ENCODE measurements around the gene OR1D2. TPM values are rescaled to one million over a fixed set of nuclear protein-coding genes. Genes with fewer than 3 reads are reported as not detected.
"Not testable (repeated sequence)": the region's sequence is repeated elsewhere in the genome, so short reads cannot be mapped to it uniquely, and the experiment has no call there.

The OR1D2 gene, protein sequence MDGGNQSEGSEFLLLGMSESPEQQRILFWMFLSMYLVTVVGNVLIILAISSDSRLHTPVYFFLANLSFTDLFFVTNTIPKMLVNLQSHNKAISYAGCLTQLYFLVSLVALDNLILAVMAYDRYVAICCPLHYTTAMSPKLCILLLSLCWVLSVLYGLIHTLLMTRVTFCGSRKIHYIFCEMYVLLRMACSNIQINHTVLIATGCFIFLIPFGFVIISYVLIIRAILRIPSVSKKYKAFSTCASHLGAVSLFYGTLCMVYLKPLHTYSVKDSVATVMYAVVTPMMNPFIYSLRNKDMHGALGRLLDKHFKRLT
- total RNA-seq: not detected

DNA sequence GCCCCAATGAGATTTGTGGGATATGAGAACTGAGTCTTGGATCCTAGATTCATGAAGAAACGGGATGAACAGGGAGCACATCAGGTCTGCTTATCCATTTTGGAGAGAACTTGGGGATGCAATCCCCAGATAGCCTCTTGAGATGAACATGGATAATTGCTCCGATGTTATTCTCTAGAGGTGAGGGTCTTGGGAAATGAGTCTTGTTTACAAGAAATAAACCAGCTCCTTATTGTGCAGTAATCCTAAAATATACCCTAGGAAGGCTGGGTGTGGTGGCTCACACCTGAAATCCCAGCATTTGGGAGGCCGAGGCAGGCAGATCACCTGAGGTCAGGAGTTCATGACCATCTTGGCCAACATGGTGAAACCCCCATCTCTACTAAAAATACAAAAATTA is at the start of gene OR1D2:
TSS of gene OR1D2 (minus strand) at position 101 of the 400 bp plus-strand sequence. CDS start 11,426 bp downstream, outside the sequence.
- DNase-seq (ENCODE audit: low spot score): no peak

GRCh38 chr17:3137494-3137893 is 33.3 kb upstream of the OR1D2 start:
- DNase-seq (ENCODE audit: low spot score): not testable (repeated sequence)

- no peak for DNase-seq (ENCODE audit: low spot score)
These were observed 23.2 kb upstream of the OR1D2 start, which contains the start of gene OR1G1 for GRCh38 chr17:3127451-3127850. TSS of gene OR1G1 (minus strand) at chr17:3127551. CDS start at chr17:3127551, 0 bp downstream.

DNA sequence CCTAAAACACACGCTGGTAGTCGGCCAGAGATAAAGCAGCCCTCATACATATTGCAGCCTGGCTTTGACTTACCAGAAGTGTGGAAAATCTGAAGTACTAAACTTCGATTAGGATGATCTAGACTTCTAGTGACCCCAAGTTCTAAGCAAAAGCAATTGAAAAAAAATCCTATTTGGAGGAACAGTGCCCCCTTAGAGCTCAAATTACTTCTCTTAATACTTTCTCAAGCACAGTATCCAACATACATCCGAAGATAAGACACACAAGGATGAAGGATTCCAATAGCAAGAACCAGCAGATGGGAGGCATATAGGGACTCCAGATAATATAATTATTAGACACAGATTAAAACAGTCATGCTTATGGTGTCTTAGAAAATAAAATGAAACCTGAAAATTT is 30.4 kb downstream of the OR1D2 start:
- DNase-seq (ENCODE audit: low spot score): not testable (repeated sequence)

GRCh38 chr17:3065192-3065591 is 39.0 kb downstream of the OR1D2 start:
- not testable (repeated sequence) for DNase-seq (ENCODE audit: low spot score)

- not testable (repeated sequence) for DNase-seq (ENCODE audit: low spot score)
These were observed 40.7 kb downstream of the OR1D2 start, which contains the start of gene OR1D5 for GRCh38 chr17:3063507-3063906. TSS of gene OR1D5 (minus strand) at chr17:3063607. CDS start at chr17:3063607, 0 bp downstream.

- not testable (repeated sequence) for DNase-seq (ENCODE audit: low spot score)
These were observed 41.3 kb downstream of the OR1D2 start for GRCh38 chr17:3062824-3063377.

DNA sequence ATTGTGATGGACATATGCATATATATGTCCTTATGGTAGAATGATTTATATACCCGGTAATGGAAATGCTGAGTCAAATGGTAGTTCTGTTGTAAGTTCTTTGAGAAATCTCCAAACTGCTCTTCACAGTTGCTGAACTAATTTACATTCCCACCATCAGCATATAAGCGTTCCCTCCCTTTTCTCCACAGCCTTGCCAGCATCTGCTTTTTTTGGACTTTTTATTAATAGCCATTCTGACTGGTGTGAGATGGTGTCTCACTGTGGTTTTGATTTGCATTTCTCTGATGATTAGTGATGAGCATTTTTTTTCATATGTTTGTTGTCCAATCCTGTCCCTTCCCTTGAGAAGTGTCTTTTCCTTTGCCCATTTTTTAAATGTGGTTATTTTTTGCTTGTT is 49.4 kb downstream of the OR1D2 start:
- DNase-seq (ENCODE audit: low spot score): not testable (repeated sequence)

DNA sequence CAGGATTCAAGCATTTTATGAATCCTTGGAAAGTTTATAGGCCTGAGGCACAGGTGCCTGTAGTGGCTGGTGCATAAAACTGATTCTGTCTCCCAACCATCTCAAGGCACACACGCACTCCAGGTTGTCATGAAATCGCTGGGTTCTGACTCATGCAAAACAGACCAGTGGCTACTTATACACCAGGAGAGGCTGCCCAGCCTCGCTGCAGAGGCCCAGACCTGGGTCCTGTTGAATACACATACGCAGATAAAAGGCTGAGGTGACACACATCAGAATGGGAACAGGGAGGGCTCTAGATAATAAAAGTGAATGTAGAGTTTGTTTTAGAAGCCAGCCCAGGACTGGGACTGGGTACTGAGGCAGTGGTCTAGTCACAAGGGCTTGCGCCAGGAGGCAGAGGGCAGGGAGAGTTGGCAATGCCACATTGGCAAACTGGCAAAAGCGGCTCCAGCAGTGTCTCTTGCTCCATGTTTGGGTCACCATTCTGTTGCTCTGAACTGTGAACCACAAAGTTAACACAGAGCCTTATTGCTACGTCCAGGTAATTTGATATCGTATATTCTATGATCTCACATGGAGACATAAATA is 54.4 kb downstream of the OR1D2 start:
- DNase-seq (ENCODE audit: low spot score): no peak

GRCh38 chr17:3048727-3049471 is 55.3 kb downstream of the OR1D2 start:
- peak; percentile 95 for DNase-seq (ENCODE audit: low spot score)

GRCh38 chr17:3046753-3047152 is 57.5 kb downstream of the OR1D2 start:
- DNase-seq (ENCODE audit: low spot score): no peak

DNA sequence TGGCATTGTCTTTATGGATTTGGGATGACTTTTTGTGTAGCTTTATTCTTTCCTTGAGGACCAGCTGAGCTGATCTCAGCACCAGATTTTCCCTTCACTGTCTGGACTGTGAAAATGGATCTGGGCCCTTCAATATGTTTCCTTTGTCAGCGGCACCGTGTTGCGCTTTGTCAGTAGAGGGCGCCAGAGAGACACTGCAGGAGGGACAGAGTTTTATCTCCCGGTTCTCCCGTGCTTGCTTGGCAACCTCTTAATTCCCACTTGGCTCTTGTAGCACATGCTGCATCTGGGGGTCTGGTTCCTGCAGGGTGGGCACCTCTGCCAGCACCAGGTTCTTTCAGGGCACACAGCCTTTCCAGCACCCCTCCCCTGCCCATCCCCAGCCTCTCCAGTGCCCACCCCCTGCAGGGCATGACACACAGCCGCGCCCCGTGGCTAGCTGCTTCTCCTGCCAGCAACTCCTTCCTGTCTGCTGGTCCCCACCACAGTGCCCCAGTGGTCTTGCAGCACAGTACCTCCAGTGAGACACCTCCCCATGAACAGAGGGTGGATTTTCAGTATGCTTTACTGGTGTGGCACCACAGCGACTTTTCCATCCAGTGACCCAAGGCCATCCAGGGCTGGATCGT is 60.4 kb downstream of the OR1D2 start:
- no peak for DNase-seq (ENCODE audit: low spot score)

DNA sequence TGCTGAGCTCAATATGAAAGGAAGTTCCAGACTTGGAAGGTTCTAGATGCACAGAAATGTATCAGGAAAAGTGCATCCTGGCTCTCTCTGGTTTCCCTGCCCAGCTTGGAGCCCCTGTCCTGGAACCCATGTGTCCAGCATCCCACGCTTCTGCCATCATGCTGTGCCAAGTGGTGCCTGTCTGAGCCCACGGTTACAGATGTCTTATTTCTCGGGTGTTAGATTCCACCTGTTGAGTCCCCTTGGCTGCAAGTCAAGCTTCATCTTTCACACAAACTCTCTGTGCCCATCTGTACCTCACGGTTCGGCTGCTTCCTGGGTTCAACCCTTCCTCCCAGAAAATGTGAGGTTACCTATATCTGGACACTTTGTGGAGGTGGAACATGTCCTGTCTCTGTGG is 63.3 kb downstream of the OR1D2 start:
- no peak for DNase-seq (ENCODE audit: low spot score)

GRCh38 chr17:3039736-3040135 is 64.5 kb downstream of the OR1D2 start:
- DNase-seq (ENCODE audit: low spot score): no peak

- DNase-seq (ENCODE audit: low spot score): no peak
These were observed 65.3 kb downstream of the OR1D2 start for GRCh38 chr17:3038941-3039340.

Other genes starting within 250 kb of the OR1D2 start
- gene OR1D5, start 40.8 kb downstream of the OR1D2 start, total RNA-seq: not detected
- not detected for gene OR1G1, start 23.1 kb upstream of the OR1D2 start, total RNA-seq
- gene OR1A2, start 93.1 kb upstream of the OR1D2 start, total RNA-seq: not detected
- gene OR1A1, start 103.2 kb upstream of the OR1D2 start, total RNA-seq: not detected
- gene OR3A1, start 193.9 kb upstream of the OR1D2 start, total RNA-seq: not detected

Data from ureter (tissue), 1 donor.